ENCODE measurements around the gene SYT7.
A peak's percentile ranks its signal among the peaks of the same experiment; 100 is the strongest.

Gene SYT7

DNA sequence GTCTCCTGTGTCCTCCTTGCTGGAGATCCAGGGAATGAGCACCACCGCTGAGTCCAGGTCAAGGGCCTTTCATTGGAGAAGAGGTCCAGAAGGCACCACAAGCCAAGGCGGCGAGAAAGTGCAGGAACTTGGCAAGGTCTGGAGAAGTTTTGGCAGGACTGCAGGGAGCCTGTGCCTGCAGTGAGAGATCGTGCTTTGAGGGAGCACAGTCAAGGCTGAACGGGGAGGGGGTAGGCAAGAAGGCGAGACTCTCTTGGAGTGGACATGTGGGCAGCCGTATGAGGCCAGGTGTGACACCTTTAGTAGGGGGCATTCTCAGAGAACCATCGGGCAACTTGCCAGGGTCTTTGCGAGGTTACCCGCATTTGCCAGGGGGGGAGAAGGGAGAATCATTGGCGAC is 41.9 kb downstream of the SYT7 start:
- no peak for DNase-seq (ENCODE audit: low read depth in 2 of 2)

DNA sequence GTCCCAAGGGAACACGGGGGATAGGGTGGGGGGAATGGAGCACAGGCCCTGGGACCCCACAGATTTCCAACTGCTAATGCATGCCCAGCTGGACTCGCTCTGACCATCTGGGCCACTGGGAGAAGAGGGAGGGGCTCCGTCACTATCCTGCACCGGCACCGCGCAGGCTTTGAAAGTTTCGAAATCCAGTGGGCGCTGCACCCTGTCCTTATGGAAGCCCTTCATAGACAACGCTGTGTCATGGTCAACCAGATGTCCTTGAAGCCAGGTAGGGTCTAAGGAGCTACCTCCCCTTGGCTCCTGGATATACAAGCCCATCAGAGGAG is 42.3 kb downstream of the SYT7 start:
- no peak for DNase-seq (ENCODE audit: low read depth in 2 of 2)

DNA sequence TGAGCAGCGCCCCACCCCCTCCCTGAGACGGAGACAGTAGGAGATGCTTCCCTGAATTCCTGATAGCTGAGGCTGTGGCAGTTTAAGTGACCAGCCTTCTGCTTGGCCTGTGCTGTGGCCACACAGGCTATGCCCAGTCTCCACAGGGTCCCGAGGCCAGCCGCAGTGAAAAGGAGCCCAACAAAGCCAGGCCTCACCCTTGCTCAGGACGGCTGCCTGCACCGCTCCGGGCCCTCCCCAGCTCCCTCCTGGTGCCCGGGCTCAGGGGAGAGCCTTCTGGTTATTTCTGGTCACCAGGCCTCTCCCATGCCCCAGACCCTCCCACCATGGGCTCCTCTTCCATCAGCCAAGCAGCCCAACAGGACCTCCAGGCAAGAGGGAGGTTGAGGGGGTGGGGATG is 43.5 kb downstream of the SYT7 start:
- no peak for DNase-seq (ENCODE audit: low read depth in 2 of 2)

DNA sequence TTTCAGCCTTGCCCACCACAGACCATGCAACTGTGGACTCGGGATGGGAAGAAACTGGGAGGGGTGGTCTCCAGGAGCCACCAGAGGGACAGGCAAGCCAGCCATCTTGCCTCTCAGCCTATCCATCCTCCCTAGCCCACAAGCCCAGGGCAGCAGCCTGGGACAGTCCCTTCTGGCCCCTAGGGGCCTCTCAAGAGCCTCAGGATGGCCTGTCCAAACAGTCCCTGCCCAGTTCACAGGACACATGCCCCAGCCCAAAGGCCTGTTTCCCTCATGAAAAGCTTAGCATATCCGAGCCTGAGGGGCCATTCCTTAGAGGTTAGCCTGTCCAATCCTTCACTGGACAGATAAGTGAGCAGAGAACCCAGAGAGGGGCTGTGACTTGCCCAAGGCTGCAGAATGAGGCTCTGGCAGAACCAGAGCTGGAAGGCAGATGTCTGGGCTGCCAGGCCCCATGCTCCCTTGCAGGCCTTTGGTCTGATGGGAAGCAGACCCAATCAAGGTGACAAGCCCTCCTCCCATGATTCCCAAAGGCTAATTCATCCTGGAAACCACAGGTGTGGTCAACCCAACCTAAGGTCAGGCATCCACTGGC is 44.1 kb downstream of the SYT7 start:
- no peak for DNase-seq (ENCODE audit: low read depth in 2 of 2)

DNA sequence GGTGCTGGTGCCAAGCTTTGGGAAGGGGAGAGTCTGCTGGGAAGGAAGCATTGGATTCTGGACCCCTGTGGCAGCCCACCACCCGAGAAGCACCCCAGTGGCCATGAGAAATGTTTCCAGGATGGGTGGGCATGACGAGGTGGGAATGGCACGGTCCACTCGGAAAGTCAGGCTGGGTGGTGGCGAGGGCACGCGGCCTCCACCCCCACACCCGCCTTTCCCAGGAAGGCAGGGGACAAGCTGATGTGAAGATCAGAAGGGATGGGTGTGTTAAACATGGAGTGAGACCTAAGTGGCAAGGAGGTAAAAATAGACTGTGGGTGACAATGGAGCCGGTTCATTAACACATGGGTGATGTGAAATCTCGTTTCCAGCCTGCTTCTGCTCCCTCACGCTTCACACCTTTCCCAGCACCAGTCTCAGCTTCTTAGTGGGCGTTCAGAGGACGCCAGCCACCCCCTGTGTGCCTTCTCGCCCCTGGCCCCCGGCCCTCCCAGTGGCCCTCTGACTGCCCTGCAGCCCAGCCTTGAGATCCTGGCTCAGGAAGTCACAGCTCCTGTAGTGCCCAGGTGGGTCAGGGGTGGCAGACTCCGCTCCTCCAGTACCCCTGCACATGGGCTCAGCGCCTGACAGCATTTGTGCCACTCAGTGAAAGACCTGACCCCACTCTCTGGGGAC is 44.7 kb downstream of the SYT7 start:
- DNase-seq (ENCODE audit: low read depth in 2 of 2), result no peak

DNA sequence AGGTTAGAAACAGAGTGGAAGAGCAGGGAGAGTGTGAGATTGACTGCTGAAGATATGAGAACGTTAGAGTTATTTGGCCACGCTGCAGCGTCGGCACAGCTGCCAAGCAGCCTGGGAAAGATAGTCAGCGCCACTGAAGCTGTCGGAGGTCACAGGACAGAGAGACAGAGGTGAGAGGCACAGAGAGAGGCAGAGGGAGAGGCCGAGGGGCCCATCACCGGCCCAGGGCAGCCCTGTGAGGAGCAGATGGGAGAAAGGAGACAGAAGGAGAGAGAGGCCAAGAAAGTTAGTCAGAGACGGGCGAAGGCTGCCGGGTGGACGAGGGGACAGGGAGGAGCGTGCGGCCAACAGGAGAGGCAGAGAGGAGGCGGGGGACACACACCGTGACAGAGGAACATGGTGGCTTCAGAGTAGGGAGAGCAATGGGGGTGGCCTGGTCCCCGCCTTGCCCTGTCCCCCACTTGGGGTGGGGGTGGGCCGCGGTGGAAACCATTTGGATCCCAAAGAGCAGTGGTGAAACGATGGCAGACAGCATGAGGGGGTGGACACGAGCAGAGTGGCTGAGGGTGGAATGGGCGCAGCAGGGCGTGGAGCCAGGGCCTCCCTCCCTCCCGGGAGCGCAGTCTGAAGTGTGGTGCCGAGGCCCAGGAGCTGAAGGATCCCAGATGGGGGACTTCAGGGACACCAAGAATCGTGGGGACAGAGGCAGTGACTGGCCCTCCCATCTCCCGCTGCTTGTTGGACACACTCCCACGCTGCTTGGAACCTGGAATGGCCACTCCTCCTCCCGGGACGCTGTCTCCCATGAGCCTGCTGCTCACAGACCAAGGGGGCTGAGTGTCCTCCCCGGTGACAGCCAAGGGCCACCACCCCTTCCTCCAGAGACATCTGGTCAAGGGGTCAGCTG is 45.7 kb downstream of the SYT7 start:
- DNase-seq (ENCODE audit: low read depth in 2 of 2), result no peak

DNA sequence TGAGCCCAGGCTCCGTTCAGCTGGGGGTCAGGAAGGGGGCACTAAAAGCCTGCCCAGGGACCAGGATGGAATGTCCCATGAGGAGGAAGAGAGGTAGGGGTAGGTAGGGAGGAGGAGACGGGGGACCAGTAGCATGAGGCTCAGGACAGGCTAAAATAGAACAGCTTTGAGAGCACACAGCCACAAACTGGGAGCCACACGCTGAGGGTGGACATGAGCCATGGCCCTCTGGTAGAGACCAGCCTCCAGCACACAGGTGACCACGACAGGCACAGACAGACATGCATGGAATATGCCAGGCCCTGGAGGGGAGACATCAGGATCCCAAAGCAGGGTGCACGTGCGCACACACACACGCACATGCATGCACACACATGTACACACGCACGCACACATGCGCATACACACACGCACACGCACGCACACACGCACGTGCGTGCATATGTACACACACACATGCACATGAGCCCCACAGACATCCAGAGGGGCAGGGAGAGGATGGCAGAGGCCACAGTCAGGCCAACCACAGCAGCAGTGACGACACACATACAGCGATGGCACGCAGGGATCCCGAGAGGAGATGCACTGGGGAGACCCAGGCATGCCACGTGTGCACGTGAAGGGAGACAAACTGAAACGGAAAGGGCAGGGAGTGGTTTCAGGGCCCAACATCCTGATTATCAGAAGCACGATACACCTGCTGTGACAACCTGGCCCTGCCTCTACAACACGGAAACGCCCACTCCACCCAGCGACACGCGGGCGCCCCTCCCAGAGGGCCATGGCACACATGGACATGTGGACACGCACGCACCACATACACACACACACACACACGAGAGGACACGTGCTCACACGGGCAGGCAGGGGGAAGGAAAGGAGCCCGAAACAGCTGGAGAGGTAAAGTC is 46.6 kb downstream of the SYT7 start:
- DNase-seq (ENCODE audit: low read depth in 2 of 2), result no peak

DNA sequence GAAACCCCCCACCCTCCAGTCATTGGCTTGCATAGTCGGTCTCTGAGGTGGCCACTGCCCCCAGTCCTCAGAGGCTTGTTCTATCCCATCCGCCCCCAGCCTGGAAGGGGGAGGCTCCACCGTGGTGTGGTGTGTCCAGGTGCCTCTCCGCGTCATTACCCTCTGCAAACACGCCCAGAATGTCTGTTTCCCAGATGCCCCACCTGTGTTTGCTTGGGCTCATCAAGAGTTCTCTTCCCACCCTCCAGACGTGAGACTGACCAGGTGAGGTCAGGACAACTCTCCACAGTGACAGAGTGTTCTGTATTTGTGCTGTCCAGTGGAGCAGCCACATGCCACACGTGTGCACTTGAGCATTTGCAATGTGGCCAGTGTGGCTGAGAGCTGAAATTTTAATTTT is 47.5 kb downstream of the SYT7 start:
- no peak for DNase-seq (ENCODE audit: low read depth in 2 of 2)

DNA sequence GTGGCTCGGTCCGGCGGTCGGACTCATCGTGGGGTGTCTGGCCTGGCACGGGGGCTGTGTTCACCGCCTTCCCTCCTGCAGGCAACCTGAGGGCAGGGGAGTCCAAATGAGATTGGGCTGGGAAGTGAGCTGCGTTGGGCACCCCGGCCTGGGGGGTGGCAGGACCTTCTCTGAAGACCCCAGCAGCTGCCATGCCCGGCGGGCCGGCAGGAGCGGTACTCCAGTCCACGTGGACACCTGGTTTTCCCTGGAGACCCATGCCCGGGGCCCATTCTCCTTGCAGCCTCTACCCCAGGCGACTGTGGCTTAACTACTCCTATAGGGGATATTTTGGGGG is 47.9 kb downstream of the SYT7 start:
- DNase-seq (ENCODE audit: low read depth in 2 of 2), result no peak

DNA sequence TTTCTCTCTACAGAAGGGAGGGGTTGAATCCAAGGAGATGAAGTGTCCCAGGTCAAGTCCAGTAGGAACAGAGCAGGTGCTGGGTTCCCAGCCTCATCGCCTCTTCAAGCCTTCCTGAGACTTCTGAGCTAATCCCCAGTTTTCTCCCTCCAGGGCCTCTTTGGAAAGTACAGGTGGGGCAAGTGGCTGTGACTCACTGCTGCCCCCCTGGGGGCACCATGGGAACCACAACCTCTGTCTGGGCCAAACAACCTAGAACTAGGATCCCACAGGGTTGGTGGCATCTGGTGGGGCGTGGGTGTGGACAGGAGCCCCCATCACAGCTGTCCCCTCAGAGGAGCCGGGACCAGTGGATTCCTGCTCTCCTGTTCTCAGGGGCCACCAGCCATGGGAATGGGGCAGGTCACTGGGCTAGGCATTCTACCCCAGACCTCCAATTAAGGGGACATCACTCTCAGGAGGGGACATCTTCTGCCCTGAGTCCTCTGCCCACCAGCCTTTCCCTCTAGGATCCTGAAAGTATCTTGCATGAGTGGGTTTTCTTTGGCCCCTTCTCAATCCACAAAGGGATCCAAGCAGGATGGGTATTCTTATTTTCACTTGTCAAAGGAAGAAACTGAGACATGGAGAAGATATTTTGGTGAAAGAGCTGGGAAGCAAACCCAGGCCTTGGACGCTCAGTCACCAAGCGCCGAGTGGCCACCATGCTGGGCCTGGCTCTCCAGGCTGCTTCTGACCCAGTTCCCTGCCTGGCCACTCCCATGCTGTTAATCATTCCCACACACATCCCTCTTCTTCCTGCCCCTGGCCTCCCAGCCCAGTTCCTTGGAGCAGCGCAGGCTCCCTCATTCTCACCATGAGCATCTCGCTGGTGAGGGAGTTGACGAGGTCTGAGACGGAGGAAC is 48.5 kb downstream of the SYT7 start:
- peak; percentile 23 to 43 for DNase-seq (ENCODE audit: low read depth in 2 of 2)

DNA sequence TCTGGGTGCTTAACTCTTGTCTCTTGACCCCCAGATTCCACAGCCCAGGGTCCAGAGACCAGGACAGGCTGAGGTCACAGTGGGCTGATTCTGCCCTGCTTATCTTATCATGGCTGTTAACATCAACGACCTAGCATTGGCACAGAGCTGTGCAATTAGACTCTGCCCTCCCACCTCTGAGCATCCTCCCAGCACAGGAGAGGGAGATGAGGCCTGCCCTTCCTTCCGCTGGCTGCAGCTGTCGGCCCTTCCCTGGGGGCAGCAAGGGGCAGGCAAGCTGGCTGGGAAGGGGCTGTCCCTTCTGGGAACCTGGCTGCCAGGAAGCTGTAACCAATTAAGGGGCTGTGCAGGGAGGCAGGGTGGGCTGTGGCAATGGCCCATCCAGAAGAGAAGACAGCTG is 49.8 kb downstream of the SYT7 start:
- no peak for DNase-seq (ENCODE audit: low read depth in 2 of 2)

DNA sequence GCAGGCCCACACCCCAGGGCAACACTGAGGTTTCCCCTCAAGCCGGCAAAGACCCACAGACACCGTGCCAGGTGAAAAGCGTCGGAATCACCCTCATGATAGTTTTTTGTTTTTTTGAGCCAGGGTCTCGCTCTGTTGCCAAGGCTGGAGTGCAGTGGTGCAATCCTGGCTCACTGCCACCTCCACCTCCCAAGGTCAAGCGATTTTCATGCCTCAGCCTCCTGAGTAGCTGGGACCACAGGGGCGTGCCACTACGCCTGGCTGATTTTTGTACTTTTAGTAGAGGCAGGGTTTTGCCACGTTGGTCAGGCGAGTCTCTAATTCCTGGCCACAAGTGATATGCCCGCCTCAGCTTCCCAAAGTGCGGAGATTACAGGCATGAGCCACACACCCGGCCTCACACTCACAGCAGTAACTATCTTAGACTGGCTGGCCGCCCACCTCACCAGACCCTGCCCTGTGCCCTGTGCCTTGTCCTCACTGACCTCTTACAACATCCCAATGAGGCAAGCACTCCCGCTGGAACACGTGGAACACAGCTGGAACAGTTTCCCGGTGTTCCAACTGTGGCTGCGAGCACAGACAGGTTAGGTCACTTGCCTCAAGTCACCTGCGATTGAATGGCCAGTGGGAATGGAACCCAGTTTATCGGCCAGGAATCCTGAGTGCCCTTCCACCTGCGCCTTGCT is 51.2 kb downstream of the SYT7 start:
- no peak for DNase-seq (ENCODE audit: low read depth in 2 of 2)

DNA sequence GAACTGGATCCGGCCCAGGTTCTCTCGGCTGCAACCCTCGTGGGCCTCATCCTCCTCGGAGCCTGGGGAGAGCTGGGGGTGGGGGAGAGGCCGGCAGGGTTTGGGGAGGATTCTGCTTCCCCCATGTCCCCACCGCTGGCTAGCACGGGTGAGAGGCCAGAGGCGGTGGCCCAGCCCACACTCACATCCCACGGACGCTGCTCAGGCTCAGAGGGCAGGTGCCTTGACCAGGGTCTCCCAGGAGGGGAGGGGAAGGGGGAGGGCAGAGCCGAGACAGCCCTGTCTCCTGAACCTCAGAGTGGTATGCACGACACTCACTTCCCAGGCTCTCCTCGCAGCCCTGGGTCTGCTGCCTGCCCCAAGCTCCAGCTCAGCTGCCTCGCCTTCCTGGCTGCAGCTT is 52.8 kb downstream of the SYT7 start:
- no peak for DNase-seq (ENCODE audit: low read depth in 2 of 2)

DNA sequence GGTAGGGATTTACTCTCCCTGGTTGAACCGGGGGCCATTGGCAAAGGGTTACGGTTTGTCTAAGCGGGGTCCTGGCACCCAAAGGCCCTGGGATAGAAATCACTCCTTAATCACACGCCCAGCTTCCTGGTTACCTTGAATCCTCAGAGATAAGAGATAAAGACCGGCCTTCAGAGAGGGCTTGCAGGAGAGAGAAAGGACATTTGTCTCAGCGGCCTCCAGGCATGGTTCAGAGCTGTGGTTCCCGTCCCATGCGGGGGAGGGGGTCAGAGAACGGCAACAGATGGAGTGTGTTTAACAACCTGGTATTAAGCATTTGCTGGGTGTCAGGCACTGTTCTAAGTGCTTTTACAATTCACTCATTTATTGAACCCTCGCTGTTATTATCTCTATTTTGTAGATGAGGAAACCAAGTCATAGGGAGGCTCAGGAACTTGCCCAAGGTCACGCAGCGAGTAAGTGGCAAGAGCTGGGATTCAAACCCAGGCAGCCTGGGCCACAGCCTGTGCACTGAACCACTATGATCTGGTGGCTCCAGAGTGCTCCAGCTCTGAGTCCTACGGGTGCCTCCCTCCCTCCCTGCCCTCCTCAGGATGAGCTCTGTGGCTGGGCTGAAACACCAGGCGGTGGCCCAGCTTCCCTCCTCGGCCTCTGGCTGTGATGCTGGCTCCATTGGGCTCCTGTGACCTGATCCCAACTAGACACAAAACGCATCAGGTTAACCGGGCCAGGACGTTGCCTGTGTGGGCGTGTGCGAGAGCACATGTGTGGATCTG is 53.7 kb downstream of the SYT7 start:
- DNase-seq (ENCODE audit: low read depth in 2 of 2), result no peak

DNA sequence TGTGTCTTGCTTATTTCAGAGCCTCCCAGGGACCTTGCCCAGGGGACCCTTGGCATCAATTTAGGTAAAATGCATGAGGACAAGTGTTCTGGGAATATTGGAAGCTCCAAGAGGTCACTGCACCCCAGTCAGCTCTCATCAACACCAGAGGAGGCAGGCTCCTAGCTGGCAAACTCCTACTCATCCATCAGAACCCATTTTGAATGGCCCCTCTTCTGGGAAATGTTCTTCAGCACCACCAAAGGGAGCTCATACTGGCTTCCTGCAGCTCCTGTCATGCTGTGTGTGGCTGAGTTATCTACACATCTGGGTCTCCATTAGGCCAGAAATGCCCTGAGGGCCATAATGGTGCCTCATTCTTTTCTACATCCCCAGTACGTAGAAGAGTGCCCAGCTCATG is 54.6 kb downstream of the SYT7 start:
- no peak for DNase-seq (ENCODE audit: low read depth in 2 of 2)

DNA sequence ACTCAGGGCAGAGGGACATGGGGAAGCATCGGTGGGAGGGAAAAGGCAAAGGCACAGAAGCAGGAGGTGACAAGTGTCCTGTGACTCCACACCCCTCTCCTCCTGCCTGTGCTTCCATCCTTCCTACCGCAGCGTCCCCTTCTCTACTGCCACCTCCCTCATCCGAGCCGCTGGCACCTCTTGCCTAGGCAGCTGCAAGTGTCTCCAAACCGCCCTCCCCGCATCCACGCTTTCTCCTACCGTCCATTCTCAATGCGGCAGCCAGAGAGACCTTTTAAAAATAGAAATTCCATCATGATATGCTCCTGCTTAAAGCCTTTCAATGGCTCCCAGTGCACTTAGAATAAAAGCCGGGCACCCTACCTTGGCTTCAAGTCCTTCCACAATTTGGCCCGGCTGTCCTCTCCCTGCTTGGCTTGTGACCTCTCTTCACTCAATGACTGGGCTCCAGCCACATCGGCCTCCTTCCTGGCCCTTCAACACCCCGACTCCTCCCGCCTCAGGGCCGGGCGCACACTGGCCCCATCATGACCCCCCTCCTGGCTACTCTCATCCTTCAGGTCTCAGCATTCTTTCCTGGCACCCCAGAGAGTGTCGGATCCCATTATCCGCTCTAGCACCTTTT is 55.8 kb downstream of the SYT7 start:
- no peak for DNase-seq (ENCODE audit: low read depth in 2 of 2)

DNA sequence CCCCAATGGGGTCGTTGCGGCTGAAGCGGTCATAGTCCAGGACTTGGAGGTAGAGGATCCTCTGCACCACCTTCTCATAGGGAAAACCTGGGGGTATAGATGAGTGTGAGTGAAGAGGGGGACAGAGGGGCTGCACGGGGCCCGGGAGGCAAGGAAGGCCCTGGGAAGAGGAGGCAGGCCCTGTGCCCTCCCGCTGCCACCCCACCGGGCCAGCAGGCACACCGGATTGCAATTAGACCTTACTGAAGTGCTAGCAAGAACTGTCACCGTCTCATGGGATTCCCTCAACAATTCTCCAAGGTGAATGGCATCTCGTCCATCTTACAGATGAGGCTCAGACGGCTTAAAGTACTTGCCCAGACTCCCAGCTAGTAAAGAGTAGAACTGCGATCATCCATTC is 56.4 kb downstream of the SYT7 start:
- DNase-seq (ENCODE audit: low read depth in 2 of 2), result no peak

DNA sequence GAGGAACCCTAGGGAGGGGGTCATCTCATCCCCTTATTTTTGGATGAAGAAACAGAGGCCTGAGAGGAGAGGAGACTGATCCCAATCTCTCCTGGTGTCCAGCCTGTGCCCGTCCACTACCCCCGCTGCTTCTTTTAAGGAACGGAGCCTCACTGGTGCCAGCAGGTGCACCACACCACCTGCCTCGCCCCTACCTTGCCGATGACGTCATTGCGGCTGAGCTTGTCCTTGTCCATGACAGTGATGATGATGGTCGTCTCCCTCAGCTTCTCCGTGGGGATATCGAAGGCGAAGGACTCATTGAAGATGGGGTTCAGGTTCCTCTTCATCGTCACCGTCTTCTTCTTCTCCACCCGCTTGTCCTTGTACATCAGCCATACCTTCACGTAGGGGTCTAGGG is 58.0 kb downstream of the SYT7 start:
- DNase-seq (ENCODE audit: low read depth in 2 of 2), result no peak

DNA sequence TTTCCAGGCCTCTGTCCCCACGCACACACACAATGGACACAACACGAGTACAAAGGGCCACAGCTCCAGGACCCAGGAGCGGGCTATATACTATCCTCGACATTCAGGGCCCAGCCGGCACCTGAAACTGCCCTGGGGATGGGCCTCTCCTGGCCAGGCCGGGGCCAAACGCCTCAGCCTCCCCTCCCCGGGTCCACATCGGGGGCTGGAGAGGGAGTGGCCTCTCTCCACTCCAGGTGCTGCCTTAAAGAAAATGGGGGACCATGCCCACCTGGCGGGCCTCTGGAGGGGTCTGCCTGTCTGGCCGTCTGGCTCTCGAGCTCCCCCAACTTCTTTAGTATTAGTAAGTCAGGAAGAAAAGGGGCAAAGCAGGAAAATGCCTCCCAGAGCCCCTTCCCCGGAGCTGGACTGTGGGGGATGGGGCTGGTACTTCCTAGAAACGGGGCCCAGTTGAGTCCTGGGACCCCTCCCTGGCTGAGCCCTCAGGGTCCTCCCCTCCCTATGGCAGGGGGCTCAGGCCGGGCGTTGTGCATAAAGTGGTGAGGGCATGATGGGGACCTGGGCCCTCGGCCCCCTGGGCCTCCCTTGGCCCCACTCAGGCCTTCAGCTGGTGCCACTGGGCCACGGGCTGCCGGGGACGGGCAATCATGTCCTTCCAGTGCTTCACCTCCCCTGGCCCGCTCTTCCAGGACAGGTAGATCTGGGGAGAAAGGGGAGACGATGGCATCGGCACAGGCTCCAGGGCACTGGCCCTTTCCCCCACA is 62.7 kb downstream of the SYT7 start:
- DNase-seq (ENCODE audit: low read depth in 2 of 2), result no peak

All from activated CD4-positive, alpha-beta T cell treated with anti-CD3 and anti-CD28 coated beads for 24 hours (primary cell).